ENCODE measurements around the gene STAP1. TPM values are rescaled to one million over a fixed set of nuclear protein-coding genes. Genes with fewer than 3 reads are reported as not detected.
A peak's percentile ranks its signal among the peaks of the same experiment; 100 is the strongest.

STAP1 gene
- total and polyA plus RNA-seq, 2 donors (not counting 1 experiment from before 2014, with no cell fraction given): not detected

- Histone ChIP-seq H3K9ac (ENCODE audit: insufficient read depth, low read length) (peak within 1 kb of the TSS; percentile 98), H3K36me3 (ENCODE audit: control insufficient read depth, insufficient read depth, low read length) (no peaks in the 10 kb centered on the region), H3K4me3 (replicated peaks in 1 of 4; ENCODE audit: control extremely low read depth in 1 of 4, insufficient read depth in 1 of 4, low read depth in 3 of 4, low read length in 4 of 4) (peak within 1 kb of the TSS; percentile 82 to 97 (median 86)), H4K20me1 (ENCODE audit: control insufficient read depth, extremely low read depth, insufficient read depth, low read length) (no peaks in the 10 kb centered on the region), H3K79me2 (ENCODE audit: control insufficient read depth, insufficient read depth, low read length) (peaks cover 27% of the 10 kb centered on the region), H3K27me3 (ENCODE audit: control insufficient read depth, insufficient read depth, low read length) (no peaks in the 10 kb centered on the region), H3K4me2 (ENCODE audit: extremely low read depth, insufficient read depth, low read length) (peak within 1 kb of the TSS; percentile 69), H3K9me3 (ENCODE audit: control insufficient read depth, insufficient read depth, low read depth, low read length) (no peaks in the 10 kb centered on the region), H3K4me1 (ENCODE audit: control insufficient read depth, extremely low read depth, insufficient read depth, low read length) (peaks cover 2% of the 10 kb centered on the region), H3K27ac (ENCODE audit: insufficient read depth, low read length) (peak within 1 kb of the TSS; percentile 94), H2AFZ (ENCODE audit: low read length) (peak within 1 kb of the TSS; percentile 76)
- DNase-seq (ENCODE audit: low read depth in 2 of 2): peak; percentile 97 to 99
- TF ChIP-seq EZH2 (IDR thresholded peaks at IDR 0.05; ENCODE audit: low read length, missing control alignments) (no peak), CTCF (conservative IDR thresholded peaks at IDR 0.05 in 1 of 2, IDR thresholded peaks at IDR 0.05 in 1 of 2; ENCODE audit: low read depth in 1 of 2, low read length in 2 of 2) (no peak)
These were observed 13.1 kb upstream of the STAP1 start, which contains the start of gene CENPC for GRCh38 chr4:67545199-67546003. CENPC (minus strand) TSS chr4:67545503; CDS start chr4:67545355, 148 bp downstream.

- Histone ChIP-seq H3K9me3 (ENCODE audit: control insufficient read depth, insufficient read depth, low read depth, low read length) (no peaks in the 10 kb centered on the region), H3K4me1 (ENCODE audit: control insufficient read depth, extremely low read depth, insufficient read depth, low read length) (peaks cover 2% of the 10 kb centered on the region), H3K36me3 (ENCODE audit: control insufficient read depth, insufficient read depth, low read length) (no peaks in the 10 kb centered on the region), H3K79me2 (ENCODE audit: control insufficient read depth, insufficient read depth, low read length) (peaks cover 27% of the 10 kb centered on the region), H3K4me2 (ENCODE audit: extremely low read depth, insufficient read depth, low read length) (peak overlapping the region; percentile 69), H4K20me1 (ENCODE audit: control insufficient read depth, extremely low read depth, insufficient read depth, low read length) (no peaks in the 10 kb centered on the region), H3K9ac (ENCODE audit: insufficient read depth, low read length) (no peak overlapping the region), H3K27ac (ENCODE audit: insufficient read depth, low read length) (no peak overlapping the region), H3K4me3 (replicated peaks in 1 of 4; ENCODE audit: control extremely low read depth in 1 of 4, insufficient read depth in 1 of 4, low read depth in 3 of 4, low read length in 4 of 4) (peak overlapping the region; percentile 27 to 82 (median 55)), H2AFZ (ENCODE audit: low read length) (peak overlapping the region; percentile 73), H3K27me3 (ENCODE audit: control insufficient read depth, insufficient read depth, low read length) (no peaks in the 10 kb centered on the region)
- TF ChIP-seq EZH2 (IDR thresholded peaks at IDR 0.05; ENCODE audit: low read length, missing control alignments) (no peak), CTCF (conservative IDR thresholded peaks at IDR 0.05 in 1 of 2, IDR thresholded peaks at IDR 0.05 in 1 of 2; ENCODE audit: low read depth in 1 of 2, low read length in 2 of 2) (no peak)
- DNase-seq (ENCODE audit: low read depth in 2 of 2): no peak
These were observed 12.5 kb upstream of the STAP1 start for GRCh38 chr4:67546004-67546356.

- Histone ChIP-seq H3K36me3 (ENCODE audit: control insufficient read depth, insufficient read depth, low read length) (no peaks in the 10 kb centered on the region), H3K9ac (ENCODE audit: insufficient read depth, low read length) (no peak overlapping the region), H3K4me1 (ENCODE audit: control insufficient read depth, extremely low read depth, insufficient read depth, low read length) (peaks cover 2% of the 10 kb centered on the region), H4K20me1 (ENCODE audit: control insufficient read depth, extremely low read depth, insufficient read depth, low read length) (no peaks in the 10 kb centered on the region), H2AFZ (ENCODE audit: low read length) (no peak overlapping the region), H3K27me3 (ENCODE audit: control insufficient read depth, insufficient read depth, low read length) (no peaks in the 10 kb centered on the region), H3K9me3 (ENCODE audit: control insufficient read depth, insufficient read depth, low read depth, low read length) (no peaks in the 10 kb centered on the region), H3K4me2 (ENCODE audit: extremely low read depth, insufficient read depth, low read length) (no peak overlapping the region), H3K4me3 (replicated peaks in 1 of 4; ENCODE audit: control extremely low read depth in 1 of 4, insufficient read depth in 1 of 4, low read depth in 3 of 4, low read length in 4 of 4) (no peak overlapping the region), H3K27ac (ENCODE audit: insufficient read depth, low read length) (no peak overlapping the region), H3K79me2 (ENCODE audit: control insufficient read depth, insufficient read depth, low read length) (peaks cover 27% of the 10 kb centered on the region)
- DNase-seq (ENCODE audit: low read depth in 2 of 2): no peak
- TF ChIP-seq CTCF (conservative IDR thresholded peaks at IDR 0.05 in 1 of 2, IDR thresholded peaks at IDR 0.05 in 1 of 2; ENCODE audit: low read depth in 1 of 2, low read length in 2 of 2) (no peak), EZH2 (IDR thresholded peaks at IDR 0.05; ENCODE audit: low read length, missing control alignments) (no peak)
These were observed 11.6 kb upstream of the STAP1 start for GRCh38 chr4:67546971-67547370.

All from fibroblast of lung (primary cell).